NB4 (cell line): ENCODE measurements around the gene SKAP2.

ENCODE experiments used
- DNase-seq: peaks from one replicate; pipeline ENCODE4 v3.0.0; 2010; ENCODE audit warnings: low read depth
- H3K4me3 ChIP-seq: one replicate; pipeline ENCODE4 v1.5.1; 2011; ENCODE audit warnings: mild to moderate bottlenecking, low read depth, low read length, moderate library complexity
- CTCF ChIP-seq: IDR thresholded peaks from one replicate; pipeline ENCODE4 v1.5.1; 2012; ENCODE audit warnings: low read depth, low read length
- MAX ChIP-seq: IDR thresholded peaks from 2 replicates; pipeline ENCODE4 v1.6.1; 2011; ENCODE audit warnings: low read depth, low read length
- MYC ChIP-seq: IDR thresholded peaks from 2 replicates; pipeline ENCODE4 v1.6.1; 2011; ENCODE audit warnings: low read depth, low read length
- POLR2A ChIP-seq: IDR thresholded peaks from 2 replicates; pipeline ENCODE4 v1.6.1; 2011; ENCODE audit warnings: mild to moderate bottlenecking; ENCODE audit not compliant: insufficient read length; ENCODE audit errors: extremely low read depth

Gene SKAP2

GRCh38 chr7:26668821-26669220 lies 195.6 kb downstream of the SKAP2 start:
- no peak for DNase-seq
- no peak for TF ChIP-seq CTCF
- H3K4me3 ChIP-seq = no peak overlapping the region

- TF ChIP-seq MAX = peak; percentile 57; the same call in 1 of the 2 replicates
- peak; percentile 95 for TF ChIP-seq CTCF
- TF ChIP-seq POLR2A = no peak
- TF ChIP-seq MYC = peak; percentile 78
- H3K4me3 ChIP-seq = no peak overlapping the region
- peak; percentile 96 for DNase-seq
Observed at GRCh38 chr7:26667514-26668133, 196.8 kb downstream of the SKAP2 start.

GRCh38 chr7:26664735-26665416 lies 199.5 kb downstream of the SKAP2 start:
- peak; percentile 39 for DNase-seq
- H3K4me3 ChIP-seq = no peak overlapping the region
- no peak for TF ChIP-seq CTCF
- TF ChIP-seq POLR2A = no peak
- TF ChIP-seq MYC = no peak
- no peak for TF ChIP-seq MAX

GRCh38 chr7:26664274-26664673 lies 200.1 kb downstream of the SKAP2 start:
- no peak overlapping the region for H3K4me3 ChIP-seq
- TF ChIP-seq POLR2A (no peak), MYC (no peak), MAX (no peak), CTCF (no peak)
- no peak for DNase-seq

- no peak for TF ChIP-seq MAX
- TF ChIP-seq POLR2A = no peak
- TF ChIP-seq CTCF = no peak
- TF ChIP-seq MYC = no peak
- no peak for DNase-seq
- H3K4me3 ChIP-seq = no peak overlapping the region
Observed at GRCh38 chr7:26663874-26664273, 200.5 kb downstream of the SKAP2 start.

- TF ChIP-seq CTCF (no peak), POLR2A (no peak), MAX (no peak), MYC (no peak)
- H3K4me3 ChIP-seq = no peak overlapping the region
- no peak for DNase-seq
Observed at GRCh38 chr7:26662646-26663045, 201.7 kb downstream of the SKAP2 start.
